ENCODE results near the gene IL17RE.

IL17RE gene

DNA sequence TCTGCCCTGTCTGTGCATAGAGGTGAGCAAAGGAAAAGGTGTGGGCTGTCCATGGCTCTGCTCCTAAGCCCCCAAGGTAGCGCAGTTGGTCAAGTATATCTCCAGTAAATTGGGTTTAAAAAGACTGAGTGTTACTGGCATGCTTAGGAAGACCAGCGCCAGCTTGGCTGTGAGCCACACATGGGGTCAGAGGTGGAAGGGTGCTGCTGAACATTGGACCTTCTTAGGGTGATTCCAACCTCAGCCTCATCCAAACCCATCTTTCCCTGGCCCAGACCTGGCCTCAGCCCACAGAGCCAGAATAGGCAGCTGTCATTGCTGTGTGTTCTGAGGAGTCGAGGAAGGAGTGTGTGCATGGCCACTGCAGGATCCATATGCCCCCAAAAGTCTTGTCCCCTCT lies 5.6 kb downstream of the IL17RE start:
- no peak for DNase-seq

GRCh38 chr3:9909221-9910013 lies 6.8 kb downstream of the IL17RE start:
- no peak for DNase-seq

DNA sequence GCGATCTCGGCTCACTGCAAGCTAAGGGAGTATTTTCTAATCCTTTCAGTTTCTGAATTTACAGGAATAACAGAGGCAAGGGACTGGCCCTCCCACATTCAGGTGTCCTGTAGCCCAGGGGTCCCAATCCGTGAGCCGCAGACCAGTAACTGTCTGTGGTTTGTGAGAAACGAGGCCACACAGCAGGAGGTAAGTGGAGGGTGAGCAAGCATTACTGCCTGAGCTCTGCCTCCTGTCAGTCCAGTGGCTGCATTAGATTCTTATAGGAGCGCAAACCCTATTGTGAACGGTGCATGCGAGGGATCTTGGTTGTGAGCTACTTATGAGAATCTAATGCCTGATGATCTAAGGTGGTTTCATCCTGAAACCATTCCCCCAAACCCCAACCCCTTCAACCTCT lies 9.2 kb downstream of the IL17RE start:
- DNase-seq = no peak

DNA sequence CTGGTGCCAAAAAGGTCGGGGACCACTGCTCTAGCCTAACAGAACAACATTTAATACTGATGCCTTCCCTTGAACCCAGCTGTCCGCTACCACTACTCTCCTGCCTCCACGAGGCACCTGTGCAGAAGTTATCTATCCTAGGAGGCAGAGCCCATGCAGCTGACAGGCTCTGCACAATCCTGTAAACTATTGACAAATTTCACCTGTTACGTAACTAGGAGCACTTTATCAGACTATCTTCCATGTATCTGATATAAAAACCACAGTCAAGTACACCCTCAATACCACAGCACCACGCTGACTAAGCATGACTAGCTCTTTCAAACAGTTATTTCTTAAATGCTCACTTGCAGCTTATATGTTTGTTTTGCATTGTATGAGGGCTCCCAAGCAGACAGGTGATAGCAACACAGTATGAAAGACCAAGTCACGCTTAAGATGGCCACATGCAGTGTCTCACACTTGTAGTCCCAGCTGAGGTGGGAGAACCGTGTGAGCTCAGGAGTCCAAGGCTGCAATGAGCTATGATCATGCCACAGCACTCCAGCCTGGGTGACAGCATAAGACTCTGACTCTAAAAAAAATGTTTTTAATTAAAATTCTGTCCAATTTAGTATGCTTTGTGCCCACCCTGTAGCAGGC lies 9.8 kb downstream of the IL17RE start:
- DNase-seq = no peak

- DNase-seq = no peak
These were observed 11.0 kb downstream of the IL17RE start for GRCh38 chr3:9913601-9914000.

GRCh38 chr3:9914011-9914410 lies 11.4 kb downstream of the IL17RE start:
- DNase-seq = no peak

DNA sequence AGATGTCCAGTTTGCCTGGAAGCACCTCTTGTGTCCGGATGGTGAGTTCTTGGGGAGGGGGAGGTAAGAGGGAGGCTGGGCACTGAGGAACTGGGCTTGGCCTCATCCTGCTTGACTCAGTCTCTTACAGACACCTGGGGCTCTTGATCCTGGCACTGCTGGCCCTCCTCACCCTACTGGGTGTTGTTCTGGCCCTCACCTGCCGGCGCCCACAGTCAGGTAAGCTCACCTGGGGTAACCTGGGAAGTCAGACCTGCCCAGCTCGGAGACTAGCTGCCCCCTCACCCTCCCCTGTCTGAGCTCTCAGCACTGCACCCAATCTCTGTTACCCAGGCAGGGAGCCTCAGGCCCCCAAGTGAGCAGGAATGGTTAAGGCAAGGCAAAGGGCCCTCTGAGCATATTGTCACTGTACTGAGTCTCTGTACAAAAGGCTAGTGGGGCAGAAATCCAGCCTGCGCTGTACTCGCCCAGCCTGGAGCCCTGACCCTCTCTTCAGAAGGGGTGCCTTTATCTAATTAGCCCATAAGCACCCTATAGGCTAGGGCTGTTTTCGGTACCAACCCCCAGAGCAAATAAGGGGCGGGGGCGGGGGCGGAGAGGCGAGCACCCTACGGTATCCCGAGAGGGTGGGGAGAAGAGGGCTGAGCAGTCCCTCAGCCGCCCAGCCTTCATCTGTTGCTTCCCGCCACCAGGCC lies 12.1 kb downstream of the IL17RE start:
- DNase-seq = no peak

DNA sequence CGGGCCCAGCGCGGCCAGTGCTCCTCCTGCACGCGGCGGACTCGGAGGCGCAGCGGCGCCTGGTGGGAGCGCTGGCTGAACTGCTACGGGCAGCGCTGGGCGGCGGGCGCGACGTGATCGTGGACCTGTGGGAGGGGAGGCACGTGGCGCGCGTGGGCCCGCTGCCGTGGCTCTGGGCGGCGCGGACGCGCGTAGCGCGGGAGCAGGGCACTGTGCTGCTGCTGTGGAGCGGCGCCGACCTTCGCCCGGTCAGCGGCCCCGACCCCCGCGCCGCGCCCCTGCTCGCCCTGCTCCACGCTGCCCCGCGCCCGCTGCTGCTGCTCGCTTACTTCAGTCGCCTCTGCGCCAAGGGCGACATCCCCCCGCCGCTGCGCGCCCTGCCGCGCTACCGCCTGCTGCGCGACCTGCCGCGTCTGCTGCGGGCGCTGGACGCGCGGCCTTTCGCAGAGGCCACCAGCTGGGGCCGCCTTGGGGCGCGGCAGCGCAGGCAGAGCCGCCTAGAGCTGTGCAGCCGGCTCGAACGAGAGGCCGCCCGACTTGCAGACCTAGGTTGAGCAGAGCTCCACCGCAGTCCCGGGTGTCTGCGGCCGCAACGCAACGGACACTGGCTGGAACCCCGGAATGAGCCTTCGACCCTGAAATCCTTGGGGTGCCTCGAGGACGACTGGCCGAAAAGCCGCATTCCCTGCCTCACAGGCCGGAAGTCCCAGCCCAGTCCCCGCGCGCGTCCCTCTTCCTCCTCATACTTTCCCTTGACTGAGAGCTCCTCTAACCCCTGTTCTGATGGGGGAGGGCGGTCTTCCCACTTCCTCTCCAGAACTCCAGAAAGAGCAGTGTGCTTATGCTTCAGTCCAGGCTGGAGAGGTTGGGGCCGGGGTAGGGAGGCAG lies 12.8 kb downstream of the IL17RE start:
- no peak for DNase-seq

DNA sequence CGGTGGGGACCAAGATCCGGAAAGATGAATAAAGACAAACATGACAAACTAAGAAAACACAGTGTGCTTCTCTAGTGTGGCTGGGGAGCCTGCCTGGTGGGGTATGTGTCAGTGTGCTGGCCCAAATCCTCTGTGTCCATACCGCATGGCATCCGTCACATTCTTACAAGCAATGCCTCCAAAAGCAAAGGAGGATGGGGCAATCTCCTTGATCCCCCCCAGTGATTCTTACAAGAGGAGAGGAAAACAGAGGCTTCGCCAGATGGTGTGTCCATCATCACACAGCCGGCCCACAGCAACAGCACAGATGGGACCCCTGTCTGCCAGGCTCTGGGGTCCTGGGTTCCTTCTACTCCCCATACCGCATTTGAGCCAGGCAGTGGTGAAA lies 13.7 kb downstream of the IL17RE start:
- DNase-seq = no peak

DNA sequence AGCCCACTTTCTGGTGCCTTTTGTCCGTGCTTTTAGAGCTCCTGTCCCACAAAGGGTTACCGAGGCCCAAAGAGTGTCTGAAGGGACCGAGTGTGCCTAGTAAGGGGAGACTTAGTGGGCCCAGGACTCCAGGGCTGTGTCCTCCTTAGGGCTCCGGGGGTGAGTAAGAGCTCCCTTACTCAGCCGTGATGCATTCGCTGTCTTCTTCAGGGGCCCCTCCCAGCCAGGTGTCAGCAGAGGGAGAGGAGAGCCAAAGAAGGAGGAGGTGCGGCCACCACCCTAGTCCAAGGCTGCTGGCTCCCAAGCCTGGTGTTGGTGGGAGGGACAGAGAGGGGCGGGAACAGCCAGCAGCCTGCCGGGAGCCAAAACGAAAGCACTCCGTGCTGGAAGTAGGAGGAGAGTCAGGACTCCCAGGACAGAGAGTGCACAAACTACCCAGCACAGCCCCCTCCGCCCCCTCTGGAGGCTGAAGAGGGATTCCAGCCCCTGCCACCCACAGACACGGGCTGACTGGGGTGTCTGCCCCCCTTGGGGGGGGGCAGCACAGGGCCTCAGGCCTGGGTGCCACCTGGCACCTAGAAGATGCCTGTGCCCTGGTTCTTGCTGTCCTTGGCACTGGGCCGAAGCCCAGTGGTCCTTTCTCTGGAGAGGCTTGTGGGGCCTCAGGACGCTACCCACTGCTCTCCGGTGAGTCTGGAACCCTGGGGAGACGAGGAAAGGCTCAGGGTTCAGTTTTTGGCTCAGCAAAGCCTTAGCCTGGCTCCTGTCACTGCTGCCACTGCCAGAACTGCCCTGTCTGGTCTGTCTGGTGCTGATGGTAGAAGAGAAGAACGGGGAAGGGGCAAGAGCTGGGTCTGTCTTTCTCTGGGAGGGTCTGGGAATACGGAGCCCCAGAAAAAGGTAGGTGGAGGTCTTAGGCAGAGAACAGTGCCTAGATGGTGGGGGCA lies 14.4 kb downstream of the IL17RE start, which contains the start of gene IL17RC:
Gene IL17RC, plus strand, starts transcription at position 365 of the 947 bp plus-strand sequence. Its CDS starts 218 bp downstream, at position 583.
- DNase-seq = peak; percentile 37

- DNase-seq = no peak
These were observed 15.2 kb downstream of the IL17RE start for GRCh38 chr3:9917820-9918219.

- DNase-seq = no peak
These were observed 15.8 kb downstream of the IL17RE start for GRCh38 chr3:9918261-9919038.

DNA sequence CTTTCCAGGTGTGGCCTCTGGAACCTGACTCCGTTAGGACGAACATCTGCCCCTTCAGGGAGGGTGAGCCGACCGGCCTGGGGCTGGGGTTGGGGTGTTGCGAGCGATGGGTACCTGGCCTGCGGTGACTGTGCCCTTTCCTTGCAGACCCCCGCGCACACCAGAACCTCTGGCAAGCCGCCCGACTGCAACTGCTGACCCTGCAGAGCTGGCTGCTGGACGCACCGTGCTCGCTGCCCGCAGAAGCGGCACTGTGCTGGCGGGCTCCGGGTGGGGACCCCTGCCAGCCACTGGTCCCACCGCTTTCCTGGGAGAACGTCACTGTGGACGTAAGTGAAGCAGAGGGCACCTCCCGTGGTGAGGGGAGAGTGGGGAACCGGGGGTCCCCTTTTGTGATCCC lies 25.5 kb downstream of the IL17RE start:
- DNase-seq = no peak

DNA sequence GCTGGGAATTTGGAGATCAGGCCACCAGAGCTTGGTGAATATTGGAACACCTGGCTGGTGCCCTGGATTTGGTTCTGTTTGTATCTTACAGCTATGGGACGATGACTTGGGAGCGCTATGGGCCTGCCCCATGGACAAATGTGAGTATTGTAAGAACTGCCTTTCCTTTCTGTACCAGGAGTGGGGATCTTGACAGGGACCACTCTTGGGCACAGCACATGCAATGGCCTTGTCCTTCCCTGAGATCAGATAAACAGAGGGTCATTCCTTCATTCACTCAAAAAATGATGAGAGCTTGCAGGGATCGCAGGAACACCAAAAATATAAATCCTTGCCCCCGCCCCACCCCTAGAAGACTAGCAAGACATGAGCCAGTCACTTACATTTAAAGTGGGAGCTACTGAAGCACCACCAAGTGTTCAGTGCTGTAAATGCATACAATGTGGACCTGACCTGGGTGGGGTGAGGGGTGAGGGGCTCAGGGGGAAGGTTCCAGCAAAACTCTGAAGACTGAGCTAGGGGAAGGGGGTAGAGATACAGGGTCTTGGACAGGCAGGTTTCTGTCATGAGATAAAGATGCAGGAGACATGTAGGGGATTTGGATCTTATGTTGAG lies 28.3 kb downstream of the IL17RE start:
- no peak for DNase-seq

GRCh38 chr3:9932535-9932842 lies 29.8 kb downstream of the IL17RE start:
- no peak for DNase-seq

- peak; percentile 63 for DNase-seq
These were observed 30.4 kb downstream of the IL17RE start for GRCh38 chr3:9932843-9933560.

GRCh38 chr3:9933561-9934234 lies 31.1 kb downstream of the IL17RE start, which contains the start of gene CRELD1:
TSS of gene CRELD1 (plus strand) at chr3:9933834. CDS start at chr3:9934439, 605 bp downstream.
- peak; percentile 86 for DNase-seq

- no peak for DNase-seq
These were observed 31.6 kb downstream of the IL17RE start for GRCh38 chr3:9934235-9934621.

GRCh38 chr3:9934993-9935392 lies 32.3 kb downstream of the IL17RE start:
- no peak for DNase-seq

All from SHP77 treated with DMSO at 0.1 percent for 48 hours (cell line).